CD4-positive, CD25-positive, alpha-beta regulatory T cell (primary cell): ENCODE measurements around the gene PTPRN2. TPM values are rescaled to one million over a fixed set of nuclear protein-coding genes. Genes with fewer than 3 reads are reported as not detected.

Source experiments
- ATAC-seq, 2 donors: fragments of 150-1000 bp; cut with Tn5 transposase; one replicate each; pipeline ENCODE4 v1.10.0; 2021; ENCODE audit warnings: low read depth in 2 of 2, moderate number of reproducible peaks in 2 of 2, moderate library complexity in 1 of 2
- DNase-seq, 3 donors: peaks; one replicate each; pipeline versions ENCODE4 v3.0.0 to v3.0.0-alpha.2; 2012 to 2022; ENCODE audit warnings: mixed read lengths in 1 of 3
- H3K27ac ChIP-seq: one replicate; pipeline ENCODE4 v1.7.0; 2013; ENCODE audit warnings: mild to moderate bottlenecking, low read length; ENCODE audit not compliant: insufficient read depth, poor library complexity, severe bottlenecking
- H3K27me3 ChIP-seq: one replicate; pipeline ENCODE4 v1.7.0; 2013; ENCODE audit warnings: low read length; ENCODE audit not compliant: control insufficient read depth, insufficient read depth
- H3K36me3 ChIP-seq: one replicate; pipeline ENCODE4 v1.7.0; 2013; ENCODE audit warnings: mild to moderate bottlenecking, low read length, moderate library complexity; ENCODE audit not compliant: control insufficient read depth, insufficient read depth
- H3K4me1 ChIP-seq: 2 replicates; pipeline ENCODE4 v1.7.0; 2013; ENCODE audit warnings: mild to moderate bottlenecking, low read length; ENCODE audit not compliant: insufficient read depth, control insufficient read depth, poor library complexity, severe bottlenecking
- H3K4me3 ChIP-seq: one replicate; pipeline ENCODE4 v1.7.0; 2013; ENCODE audit warnings: low read depth, mild to moderate bottlenecking, low read length, moderate library complexity
- H3K9me3 ChIP-seq, 2 experiments: 1 replicate in 1 of 2; 2 replicates in 1 of 2; pipeline ENCODE4 v1.7.0; 2013; ENCODE audit warnings: low read length in 2 of 2, mild to moderate bottlenecking in 1 of 2, moderate library complexity in 1 of 2; ENCODE audit not compliant: control insufficient read depth in 2 of 2
- H3K27ac Mint-ChIP-seq, 3 donors: one replicate each; pipeline ENCODE4 v1.8.0; 2020 to 2022; ENCODE audit warnings: mild to moderate bottlenecking in 3 of 3, mixed read lengths in 3 of 3, moderate library complexity in 2 of 3
- H3K27me3 Mint-ChIP-seq: one replicate; pipeline ENCODE4 v1.8.0; 2022; ENCODE audit warnings: mild to moderate bottlenecking, mixed read lengths
- H3K36me3 Mint-ChIP-seq: one replicate; pipeline ENCODE4 v1.8.0; 2020; ENCODE audit warnings: mixed read lengths
- H3K4me1 Mint-ChIP-seq, 4 donors: one replicate each; pipeline ENCODE4 v1.8.0; 2020 to 2022; ENCODE audit warnings: mixed read lengths in 4 of 4, mild to moderate bottlenecking in 1 of 4
- H3K4me3 Mint-ChIP-seq, 4 donors: one replicate each; pipeline ENCODE4 v1.8.0; 2020 to 2022; ENCODE audit warnings: mild to moderate bottlenecking in 4 of 4, mixed read lengths in 4 of 4, moderate library complexity in 3 of 4
- H3K9me3 Mint-ChIP-seq, 7 donors: one replicate each; pipeline ENCODE4 v1.8.0; 2020 to 2022; ENCODE audit warnings: mixed read lengths in 7 of 7, mild to moderate bottlenecking in 3 of 7, moderate library complexity in 2 of 7
- polyA plus RNA-seq, 4 donors: library from polyadenylated mRNA; unstranded; fragments of 300-500 nt; fragmentation: Illumina TruSeq; gene quantifications; one replicate each; pipeline ENCODE4 v1.2.3, GENCODE V29; 2021
- total RNA-seq: library from RNA; stranded (reverse); gene quantifications from one replicate; pipeline ENCODE4 v1.2.3, GENCODE V29; 2022

PTPRN2 gene
- total and polyA plus RNA-seq, 5 donors from 2014 or later, result 1.6 to 4.7 (median 2.7) TPM

DNA sequence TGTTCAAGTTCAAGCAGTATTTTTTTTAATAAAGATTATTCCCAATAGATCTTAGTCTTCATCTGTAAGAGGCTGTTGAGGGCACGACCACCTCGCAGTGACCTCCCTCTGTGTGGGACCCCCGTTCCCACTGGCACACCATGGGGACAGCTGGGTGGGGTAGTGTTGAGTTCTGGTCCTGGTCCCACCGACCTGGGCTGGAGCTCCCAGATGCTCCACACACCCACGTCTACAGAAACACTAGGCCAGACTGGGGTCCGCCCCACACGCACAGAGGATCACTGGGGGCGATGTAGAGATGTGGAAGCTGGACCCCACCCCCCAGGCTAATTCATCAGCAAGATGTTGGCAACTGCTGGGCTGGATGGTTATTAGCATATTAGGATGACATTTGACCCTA, 623.6 kb downstream of the PTPRN2 start:
- H3K27ac Mint-ChIP-seq, result no peak overlapping the region
- Histone ChIP-seq H3K36me3 (no peaks in the 10 kb centered on the region), H3K9me3 (peaks cover 0 to 8% of the 10 kb centered on the region in 2 experiments), H3K27me3 (no peaks in the 10 kb centered on the region), H3K4me1 (no peaks in the 10 kb centered on the region), H3K27ac (no peak overlapping the region), H3K4me3 (no peak overlapping the region)
- H3K27me3 Mint-ChIP-seq, result peaks cover 8% of the 10 kb centered on the region
- no peak for DNase-seq
- H3K4me1 Mint-ChIP-seq, result no peaks in the 10 kb centered on the region
- H3K9me3 Mint-ChIP-seq, result peaks cover 0 to 14% (median 2%) of the 10 kb centered on the region in 7 donors
- H3K36me3 Mint-ChIP-seq, result no peaks in the 10 kb centered on the region
- ATAC-seq, result no peak
- H3K4me3 Mint-ChIP-seq, result no peak overlapping the region

GRCh38 chr7:157963526-157963925, 624.1 kb downstream of the PTPRN2 start:
- Mint-ChIP-seq H3K4me1 (no peaks in the 10 kb centered on the region), H3K27ac (no peak overlapping the region), H3K36me3 (no peaks in the 10 kb centered on the region), H3K4me3 (no peak overlapping the region), H3K9me3 (peaks cover 0 to 9% (median 2%) of the 10 kb centered on the region in 7 donors), H3K27me3 (peaks cover 8% of the 10 kb centered on the region)
- Histone ChIP-seq H3K27me3 (no peaks in the 10 kb centered on the region), H3K36me3 (no peaks in the 10 kb centered on the region), H3K9me3 (peaks cover 0 to 3% of the 10 kb centered on the region in 2 experiments), H3K27ac (no peak overlapping the region), H3K4me1 (no peaks in the 10 kb centered on the region), H3K4me3 (no peak overlapping the region)
- DNase-seq (no peak), ATAC-seq (no peak)

GRCh38 chr7:157962458-157963306, 624.9 kb downstream of the PTPRN2 start:
- Histone ChIP-seq H3K4me1 (no peaks in the 10 kb centered on the region), H3K27ac (no peak overlapping the region), H3K36me3 (no peaks in the 10 kb centered on the region), H3K9me3 (no peaks in the 10 kb centered on the region), H3K27me3 (no peaks in the 10 kb centered on the region), H3K4me3 (no peak overlapping the region)
- no peak for DNase-seq
- H3K36me3 Mint-ChIP-seq, result no peaks in the 10 kb centered on the region
- no peak overlapping the region for H3K27ac Mint-ChIP-seq
- peaks cover 8% of the 10 kb centered on the region for H3K27me3 Mint-ChIP-seq
- H3K4me1 Mint-ChIP-seq, result no peaks in the 10 kb centered on the region
- peaks cover 0 to 3% (median 0%) of the 10 kb centered on the region in 7 donors for H3K9me3 Mint-ChIP-seq
- no peak for ATAC-seq
- H3K4me3 Mint-ChIP-seq, result no peak overlapping the region

DNA sequence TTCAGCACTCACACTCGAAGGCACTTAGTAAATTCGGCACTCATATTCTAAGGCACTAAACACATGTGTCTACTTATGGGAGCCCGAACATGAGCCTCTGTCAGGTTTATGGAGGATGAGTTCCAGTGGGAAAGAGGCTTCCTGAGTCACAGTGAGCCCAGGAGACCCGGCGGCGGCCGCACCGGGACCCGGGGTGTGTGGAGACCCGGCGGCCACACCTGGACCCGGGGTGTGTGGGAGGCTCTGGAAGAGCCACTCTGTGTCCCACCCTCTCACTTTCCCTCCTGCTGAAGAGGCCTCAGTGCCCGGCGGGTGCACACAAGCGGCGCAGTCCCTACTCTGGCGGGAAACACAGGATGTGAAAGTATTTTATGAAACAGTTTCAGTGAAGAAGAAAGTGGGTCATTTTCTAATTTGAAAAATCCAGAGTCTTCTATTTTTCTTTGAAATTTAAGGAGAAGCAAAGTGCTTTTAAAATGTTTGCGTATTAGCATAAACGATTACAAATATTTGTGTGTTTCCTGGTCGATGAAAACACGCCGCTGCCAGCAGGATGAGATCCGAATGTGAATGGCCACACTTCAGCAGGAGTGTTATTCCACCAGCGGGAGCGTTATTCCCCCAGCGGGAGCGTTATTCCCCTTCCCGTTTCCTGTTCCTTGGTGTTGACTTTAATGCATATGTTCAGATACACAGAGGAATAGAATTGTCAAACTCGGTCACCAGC, 625.7 kb downstream of the PTPRN2 start:
- no peaks in the 10 kb centered on the region for H3K27me3 ChIP-seq
- no peak overlapping the region for H3K27ac Mint-ChIP-seq
- no peaks in the 10 kb centered on the region for H3K9me3 ChIP-seq
- H3K36me3 ChIP-seq, result no peaks in the 10 kb centered on the region
- no peak for ATAC-seq
- no peak overlapping the region for H3K4me3 ChIP-seq
- no peak for DNase-seq
- H3K4me3 Mint-ChIP-seq, result no peak overlapping the region
- no peaks in the 10 kb centered on the region for H3K4me1 ChIP-seq
- peaks cover 0 to 3% (median 0%) of the 10 kb centered on the region in 7 donors for H3K9me3 Mint-ChIP-seq
- H3K4me1 Mint-ChIP-seq, result no peaks in the 10 kb centered on the region
- no peak overlapping the region for H3K27ac ChIP-seq
- H3K27me3 Mint-ChIP-seq, result peaks cover 8% of the 10 kb centered on the region
- no peaks in the 10 kb centered on the region for H3K36me3 Mint-ChIP-seq

- Mint-ChIP-seq H3K36me3 (no peaks in the 10 kb centered on the region), H3K27ac (no peak overlapping the region), H3K4me3 (no peak overlapping the region), H3K4me1 (no peaks in the 10 kb centered on the region), H3K27me3 (peaks cover under 1% of the 10 kb centered on the region), H3K9me3 (peaks cover 0 to 5% (median 0%) of the 10 kb centered on the region in 7 donors)
- H3K4me1 ChIP-seq, result no peaks in the 10 kb centered on the region
- no peak for DNase-seq
- no peaks in the 10 kb centered on the region for H3K27me3 ChIP-seq
- H3K9me3 ChIP-seq, result no peaks in the 10 kb centered on the region
- H3K4me3 ChIP-seq, result no peak overlapping the region
- H3K36me3 ChIP-seq, result no peaks in the 10 kb centered on the region
- no peak overlapping the region for H3K27ac ChIP-seq
- no peak for ATAC-seq
Observed at GRCh38 chr7:157955348-157955999, 632.1 kb downstream of the PTPRN2 start.

GRCh38 chr7:157954901-157955300, 632.7 kb downstream of the PTPRN2 start:
- Histone ChIP-seq H3K4me1 (no peaks in the 10 kb centered on the region), H3K9me3 (no peaks in the 10 kb centered on the region), H3K4me3 (no peak overlapping the region), H3K27ac (no peak overlapping the region), H3K27me3 (no peaks in the 10 kb centered on the region), H3K36me3 (no peaks in the 10 kb centered on the region)
- Mint-ChIP-seq H3K36me3 (no peaks in the 10 kb centered on the region), H3K4me1 (no peaks in the 10 kb centered on the region), H3K27ac (no peak overlapping the region), H3K9me3 (peaks cover 0 to 8% (median 0%) of the 10 kb centered on the region in 7 donors), H3K27me3 (no peaks in the 10 kb centered on the region), H3K4me3 (no peak overlapping the region)
- ATAC-seq (no peak), DNase-seq (no peak)

DNA sequence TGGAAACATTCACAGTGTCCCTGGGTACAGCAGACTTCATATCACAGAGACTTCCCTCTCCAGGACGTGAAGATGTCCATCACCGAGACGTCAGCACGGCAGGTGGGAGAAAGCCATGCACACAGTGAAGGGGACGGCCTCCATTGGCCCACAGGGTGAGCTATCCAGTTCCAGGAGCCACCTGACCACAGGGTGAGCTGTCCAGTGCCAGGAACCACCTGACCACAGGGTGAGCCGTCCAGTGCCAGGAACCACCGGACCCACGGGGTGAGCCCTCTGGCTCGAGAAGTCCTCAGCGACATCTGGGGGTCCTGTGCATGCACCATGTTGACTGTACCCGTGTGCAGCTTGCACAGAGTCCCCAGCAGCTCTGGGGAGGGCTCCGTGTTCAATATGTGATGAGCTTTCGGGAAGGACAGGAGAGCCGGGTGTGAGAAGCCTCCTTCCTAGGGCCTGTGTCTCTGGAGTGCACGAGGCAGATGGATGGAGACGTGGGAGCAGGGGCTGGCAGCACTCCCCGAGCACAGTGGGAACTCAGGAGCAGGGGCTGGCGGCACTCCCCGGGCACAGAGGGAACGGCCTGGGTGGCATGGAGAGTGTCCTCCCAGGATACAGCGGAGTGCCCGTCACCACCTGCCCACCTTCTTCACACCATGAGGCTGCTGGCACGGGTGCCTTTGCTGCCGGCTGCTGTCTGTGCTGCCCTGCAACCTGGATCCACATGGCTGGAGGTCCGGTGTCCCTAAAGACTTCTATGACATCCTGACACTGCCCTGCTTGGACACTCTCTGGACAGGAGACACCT, 634.6 kb downstream of the PTPRN2 start:
- H3K27ac ChIP-seq, result no peak overlapping the region
- Mint-ChIP-seq H3K27ac (no peak overlapping the region), H3K4me1 (no peaks in the 10 kb centered on the region), H3K4me3 (no peak overlapping the region), H3K36me3 (no peaks in the 10 kb centered on the region), H3K9me3 (peaks cover 0 to 8% (median 0%) of the 10 kb centered on the region in 7 donors), H3K27me3 (no peaks in the 10 kb centered on the region)
- no peak for DNase-seq
- no peak for ATAC-seq
- H3K4me1 ChIP-seq, result no peaks in the 10 kb centered on the region
- no peaks in the 10 kb centered on the region for H3K27me3 ChIP-seq
- no peaks in the 10 kb centered on the region for H3K36me3 ChIP-seq
- H3K4me3 ChIP-seq, result no peak overlapping the region
- no peaks in the 10 kb centered on the region for H3K9me3 ChIP-seq
